ENCODE data around the gene BAG2. TPM values are rescaled to one million over a fixed set of nuclear protein-coding genes. Genes with fewer than 3 reads are reported as not detected.
A peak's percentile ranks its signal among the peaks of the same experiment; 100 is the strongest.

Gene BAG2
- total and polyA plus RNA-seq, 2 of the 13 experiments (the other 11 are each of a cell fraction or from before 2014, with no cell fraction given), result 5.7 to 15.1 TPM

- TF ChIP-seq TEF (CRISPR knock-in tag; IDR thresholded peaks at IDR 0.05) (0 out of 2 replicates have a peak, but pooled peaks have one; percentile 38), ZNF432 (CRISPR knock-in tag; IDR thresholded peaks at IDR 0.05; ENCODE audit: borderline replicate concordance) (no peak), SOX6 (IDR thresholded peaks at IDR 0.05) (no peak), SOX6 (CRISPR knock-in tag; IDR thresholded peaks at IDR 0.05) (0 out of 2 replicates have a peak, but pooled peaks have one; percentile 25), TOE1 (CRISPR knock-in tag; IDR thresholded peaks at IDR 0.05) (peak; percentile 47; the same call in 1 of the 2 replicates), RFX1 (IDR thresholded peaks at IDR 0.05) (peak; percentile 21; the same call in 1 of the 2 replicates), XRCC5 (optimal IDR thresholded peaks at IDR 0.05; ENCODE audit: low read length) (peak; percentile 42), HNF4G (IDR thresholded peaks at IDR 0.05; ENCODE audit: borderline replicate concordance, low read depth, low read length) (peak; percentile 27; the same call in 1 of the 2 replicates), HNF4G (CRISPR knock-in tag; IDR thresholded peaks at IDR 0.05; ENCODE audit: borderline replicate concordance, low read depth) (no peak), GLMP (CRISPR knock-in tag; IDR thresholded peaks at IDR 0.05; ENCODE audit: borderline replicate concordance) (no peak), SOX13 (IDR thresholded peaks at IDR 0.05) (peak; percentile 20; the same call in 1 of the 2 replicates), SOX13 (CRISPR knock-in tag; conservative IDR thresholded peaks at IDR 0.05 in 1 of 2, IDR thresholded peaks at IDR 0.05 in 1 of 2) (0 out of 4 replicates have a peak, but pooled peaks of 1 of the 2 experiments have one; percentile 14), ZNF747 (CRISPR knock-in tag; IDR thresholded peaks at IDR 0.05; ENCODE audit: borderline replicate concordance) (peak; percentile 89), RXRA (CRISPR knock-in tag; IDR thresholded peaks at IDR 0.05) (peak; percentile 26; the same call in 1 of the 2 replicates), ZNF510 (CRISPR knock-in tag; IDR thresholded peaks at IDR 0.05; ENCODE audit: low read depth) (peak; percentile 45; the same call in 1 of the 2 replicates), ZZZ3 (CRISPR knock-in tag; IDR thresholded peaks at IDR 0.05; ENCODE audit: borderline replicate concordance) (no peak; the same call in 1 of the 2 replicates), SP140L (CRISPR knock-in tag; IDR thresholded peaks at IDR 0.05; ENCODE audit: borderline replicate concordance) (peak; percentile 40; the same call in 1 of the 2 replicates), ZNF562 (CRISPR knock-in tag; IDR thresholded peaks at IDR 0.05; ENCODE audit: borderline replicate concordance) (no peak), YY1 (IDR thresholded peaks at IDR 0.05; ENCODE audit: insufficient read depth, insufficient replicate concordance, low read depth, low read length) (peak; percentile 52), JARID2 (CRISPR knock-in tag; IDR thresholded peaks at IDR 0.05; ENCODE audit: insufficient replicate concordance) (peak; percentile 23), MXD1 (CRISPR knock-in tag; IDR thresholded peaks at IDR 0.05) (0 out of 2 replicates have a peak, but pooled peaks have one; percentile 37), KDM5B (CRISPR knock-in tag; IDR thresholded peaks at IDR 0.05; ENCODE audit: borderline replicate concordance) (peak; percentile 80; the same call in 1 of the 2 replicates), SAP130 (CRISPR knock-in tag; IDR thresholded peaks at IDR 0.05; ENCODE audit: low read depth) (peak; percentile 81), KDM5A (IDR thresholded peaks at IDR 0.05; ENCODE audit: borderline replicate concordance, low read length) (peak; percentile 86; the same call in 1 of the 2 replicates), KDM2A (CRISPR knock-in tag; IDR thresholded peaks at IDR 0.05; ENCODE audit: borderline replicate concordance, low read depth) (peak; percentile 70; the same call in 1 of the 2 replicates), ZBTB2 (CRISPR knock-in tag; IDR thresholded peaks at IDR 0.05; ENCODE audit: low read depth) (0 out of 2 replicates have a peak, but pooled peaks have one; percentile 45)
Observed at GRCh38 chr6:57221936-57222742, 50.0 kb downstream of the BAG2 start, which contains the start of gene RAB23 (continued).

Data from HepG2 (cell line).